Naive B cell (primary cell): ENCODE data around the gene SEC31A. TPM values are rescaled to one million over a fixed set of nuclear protein-coding genes. Genes with fewer than 3 reads are reported as not detected.

ENCODE experiments used
- ATAC-seq, 2 donors: fragments of 150-1000 bp; cut with Tn5 transposase; 2 replicates each; pipeline ENCODE4 v1.10.0; 2021; ENCODE audit warnings: low read depth in 2 of 2, mild to moderate bottlenecking in 2 of 2, moderate library complexity in 2 of 2
- DNase-seq: peaks from one replicate; pipeline ENCODE4 v3.0.0; 2022
- H3K27ac Mint-ChIP-seq, 6 donors: one replicate each; pipeline ENCODE4 v1.8.0; 2020 to 2022; ENCODE audit warnings: mild to moderate bottlenecking in 6 of 6, mixed read lengths in 6 of 6, moderate library complexity in 5 of 6, inconsistent platforms in 2 of 6
- H3K27me3 Mint-ChIP-seq, 3 donors: one replicate each; pipeline ENCODE4 v1.8.0; 2021 to 2022; ENCODE audit warnings: mixed read lengths in 3 of 3, mild to moderate bottlenecking in 1 of 3
- H3K36me3 Mint-ChIP-seq, 2 donors: one replicate each; pipeline ENCODE4 v1.8.0; 2020 to 2022; ENCODE audit warnings: mixed read lengths in 2 of 2, inconsistent platforms in 1 of 2, mild to moderate bottlenecking in 1 of 2
- H3K4me1 Mint-ChIP-seq, 3 donors: one replicate each; pipeline ENCODE4 v1.8.0; 2020 to 2022; ENCODE audit warnings: mixed read lengths in 3 of 3, inconsistent platforms in 1 of 3, mild to moderate bottlenecking in 1 of 3, moderate library complexity in 1 of 3
- H3K4me3 Mint-ChIP-seq, 8 donors: one replicate each; pipeline ENCODE4 v1.8.0; 2020 to 2022; ENCODE audit warnings: mild to moderate bottlenecking in 8 of 8, mixed read lengths in 8 of 8, moderate library complexity in 8 of 8, inconsistent platforms in 2 of 8
- H3K9me3 Mint-ChIP-seq, 7 donors: one replicate each; pipeline ENCODE4 v1.8.0; 2020 to 2022; ENCODE audit warnings: mixed read lengths in 7 of 7, mild to moderate bottlenecking in 5 of 7, inconsistent platforms in 2 of 7, moderate library complexity in 1 of 7
- polyA plus RNA-seq, 6 donors: library from polyadenylated mRNA; unstranded; fragments of 300-500 nt; fragmentation: Illumina TruSeq; gene quantifications; one replicate each; pipeline ENCODE4 v1.2.3, GENCODE V29; 2021; ENCODE audit warnings: low read depth in 6 of 6

The SEC31A gene
- polyA plus RNA-seq, 6 donors from 2014 or later = 131 to 183 (median 139) TPM

DNA sequence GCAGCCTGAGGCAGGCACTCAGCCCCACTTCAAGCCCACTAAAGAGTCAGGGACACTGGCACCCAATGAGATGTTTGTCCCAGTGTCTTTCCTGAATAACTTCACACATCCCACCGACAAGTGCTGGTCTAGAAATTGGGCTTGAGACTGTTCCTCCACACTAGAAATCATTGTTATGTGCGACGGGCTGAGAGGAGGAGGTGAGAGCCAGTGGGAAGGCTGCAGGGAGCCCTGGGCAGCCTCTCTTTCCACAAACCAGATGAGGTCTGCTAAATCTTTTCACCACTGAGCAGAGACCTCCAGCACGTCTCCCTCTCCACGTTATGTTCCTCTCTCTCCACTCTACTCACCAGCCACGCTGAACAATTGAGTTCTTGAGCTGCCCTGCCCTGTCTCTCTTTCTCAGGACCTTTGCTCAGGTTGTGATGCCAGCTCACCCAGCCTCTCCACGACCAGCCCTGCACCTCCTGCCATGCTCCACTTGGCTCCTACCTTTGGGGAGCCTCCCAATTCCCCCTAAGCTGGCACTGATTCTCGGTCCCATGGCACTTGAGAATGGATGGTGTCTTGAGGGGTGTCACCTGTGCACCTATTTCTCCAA lies 100.8 kb downstream of the SEC31A start:
- Mint-ChIP-seq H3K36me3 (no peaks in the 10 kb centered on the region), H3K27me3 (peaks cover 0 to 7% (median 0%) of the 10 kb centered on the region in 3 donors), H3K4me3 (no peak overlapping the region), H3K27ac (no peak overlapping the region), H3K9me3 (no peaks in the 10 kb centered on the region), H3K4me1 (peaks cover 0 to 2% (median 0%) of the 10 kb centered on the region in 3 donors)
- no peak for DNase-seq
- no peak for ATAC-seq

DNA sequence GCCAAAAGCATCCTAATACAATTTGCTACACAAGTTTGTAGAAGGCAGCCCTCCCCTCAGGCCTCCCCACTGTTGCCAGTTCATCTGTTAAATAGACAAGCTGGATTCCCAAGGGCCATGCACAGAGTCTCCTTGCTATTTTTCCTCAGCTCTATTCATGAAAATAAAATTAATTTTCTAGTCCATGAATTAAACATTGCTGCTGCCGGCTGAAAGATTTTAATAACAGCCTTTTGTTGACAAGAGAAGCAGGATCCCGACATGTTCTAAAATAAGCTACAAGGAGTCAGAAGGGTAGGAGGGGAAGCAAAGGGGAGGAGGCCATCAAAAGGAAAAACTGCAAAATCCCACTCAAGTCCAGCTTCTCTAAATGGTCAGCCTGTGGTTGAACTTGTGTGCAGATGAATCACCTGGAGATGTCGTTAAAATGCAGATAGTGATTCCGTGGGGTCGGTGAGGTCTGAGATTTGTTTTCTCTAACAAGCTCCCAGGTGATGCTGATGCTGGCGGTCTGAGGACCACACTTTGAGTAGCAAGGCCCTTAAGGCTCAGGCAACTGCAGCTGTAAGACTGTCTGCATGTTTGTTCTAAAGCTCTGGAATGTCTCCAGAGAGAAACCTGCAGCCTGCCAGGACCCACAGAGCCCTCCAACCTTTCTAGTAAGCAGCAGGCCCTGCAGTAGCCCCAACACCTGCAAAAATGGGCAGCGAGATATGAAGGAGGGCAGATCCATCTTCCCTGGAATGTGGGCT lies 101.8 kb downstream of the SEC31A start:
- DNase-seq (no peak), ATAC-seq (no peak)
- Mint-ChIP-seq H3K27ac (no peak overlapping the region), H3K36me3 (no peaks in the 10 kb centered on the region), H3K4me3 (no peak overlapping the region), H3K9me3 (no peaks in the 10 kb centered on the region), H3K4me1 (peaks cover 0 to 5% (median 0%) of the 10 kb centered on the region in 3 donors), H3K27me3 (peaks cover 0 to 6% (median 0%) of the 10 kb centered on the region in 3 donors)

DNA sequence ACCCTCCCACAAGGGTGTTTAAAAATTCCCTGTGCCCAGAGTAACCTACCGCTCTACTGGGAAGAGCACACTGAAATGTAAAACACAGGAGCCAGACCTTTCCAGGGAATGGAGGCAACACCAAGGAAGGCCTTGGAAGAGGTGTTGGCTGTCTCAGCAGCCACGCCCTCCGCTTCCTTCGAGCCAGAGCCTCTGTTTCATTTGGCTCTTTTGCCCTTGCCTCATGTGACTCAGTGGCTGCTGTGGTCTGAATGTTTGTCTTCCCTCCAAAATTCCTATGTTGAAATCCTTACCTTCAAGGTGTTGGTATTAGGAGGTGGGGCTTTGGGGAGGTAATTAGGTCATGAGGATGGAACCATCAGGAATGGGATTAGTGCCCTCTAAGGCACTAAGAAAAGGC lies 103.6 kb downstream of the SEC31A start:
- no peak for ATAC-seq
- Mint-ChIP-seq H3K27me3 (no peaks in the 10 kb centered on the region), H3K4me1 (peaks cover 0 to 5% (median 0%) of the 10 kb centered on the region in 3 donors), H3K27ac (no peak overlapping the region), H3K4me3 (no peak overlapping the region), H3K9me3 (no peaks in the 10 kb centered on the region), H3K36me3 (no peaks in the 10 kb centered on the region)
- no peak for DNase-seq

DNA sequence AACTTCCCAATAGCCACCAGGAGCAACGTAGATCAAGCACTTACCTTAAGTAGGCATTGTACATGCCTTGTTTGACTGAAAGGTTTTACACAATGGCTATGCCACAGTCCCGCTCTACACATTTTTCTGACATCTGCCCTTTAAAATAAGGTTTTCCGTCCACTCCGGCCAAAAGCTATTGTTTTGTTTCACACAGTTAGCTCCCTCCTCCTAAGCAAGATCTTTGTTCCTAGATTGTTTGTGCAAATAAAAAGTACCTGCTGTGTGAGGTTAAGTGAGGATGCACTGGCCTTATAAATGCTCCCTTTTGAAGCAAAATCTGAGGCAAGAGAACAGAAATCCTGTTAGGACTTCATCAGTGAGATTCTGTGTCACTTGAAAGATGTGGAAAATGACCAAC lies 104.1 kb downstream of the SEC31A start:
- H3K4me1 Mint-ChIP-seq = peaks cover 0 to 5% (median 0%) of the 10 kb centered on the region in 3 donors
- H3K36me3 Mint-ChIP-seq = no peaks in the 10 kb centered on the region
- no peaks in the 10 kb centered on the region for H3K27me3 Mint-ChIP-seq
- H3K4me3 Mint-ChIP-seq = no peak overlapping the region
- no peaks in the 10 kb centered on the region for H3K9me3 Mint-ChIP-seq
- no peak overlapping the region for H3K27ac Mint-ChIP-seq
- DNase-seq (no peak), ATAC-seq (no peak)

DNA sequence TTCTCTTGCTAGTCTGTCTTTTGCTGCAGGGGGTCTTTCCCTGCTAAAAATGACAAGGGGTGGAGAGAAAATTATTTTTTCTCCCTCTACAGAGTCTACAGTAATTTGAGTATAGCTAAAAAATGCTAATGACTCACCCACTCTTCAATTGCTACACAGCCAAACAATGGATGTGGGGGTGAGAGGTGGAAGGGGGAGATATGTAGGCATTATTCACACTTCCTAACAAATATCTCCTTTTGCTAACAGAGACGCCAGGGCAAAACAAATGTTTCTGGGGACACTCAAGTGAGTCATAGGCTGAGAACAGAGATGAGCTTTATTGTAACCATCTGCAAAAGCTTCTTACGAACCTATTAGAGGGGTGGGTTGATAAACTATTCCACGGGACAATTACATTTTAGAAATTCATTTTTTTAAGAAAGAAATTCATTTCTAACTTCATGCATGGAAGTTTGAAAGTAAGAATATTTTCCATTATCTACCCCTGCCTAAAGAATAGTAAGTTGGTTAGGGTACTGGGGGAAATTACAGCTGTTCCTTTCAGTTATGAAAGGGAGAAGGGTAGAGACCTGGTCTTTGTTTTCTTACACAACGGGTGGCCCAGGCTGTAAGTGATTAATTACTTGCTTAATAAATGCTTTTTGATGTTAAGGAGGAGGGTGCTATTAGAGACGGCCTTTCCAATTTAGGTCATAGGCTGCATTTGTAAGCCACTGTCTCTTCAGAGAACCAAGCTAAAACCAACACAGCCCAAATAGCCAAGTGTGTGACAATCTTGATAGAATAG lies 105.1 kb downstream of the SEC31A start:
- Mint-ChIP-seq H3K27ac (no peak overlapping the region), H3K36me3 (no peaks in the 10 kb centered on the region), H3K9me3 (no peaks in the 10 kb centered on the region), H3K4me3 (no peak overlapping the region), H3K27me3 (no peaks in the 10 kb centered on the region), H3K4me1 (peaks cover 0 to 5% (median 0%) of the 10 kb centered on the region in 3 donors)
- no peak for ATAC-seq
- DNase-seq = no peak

DNA sequence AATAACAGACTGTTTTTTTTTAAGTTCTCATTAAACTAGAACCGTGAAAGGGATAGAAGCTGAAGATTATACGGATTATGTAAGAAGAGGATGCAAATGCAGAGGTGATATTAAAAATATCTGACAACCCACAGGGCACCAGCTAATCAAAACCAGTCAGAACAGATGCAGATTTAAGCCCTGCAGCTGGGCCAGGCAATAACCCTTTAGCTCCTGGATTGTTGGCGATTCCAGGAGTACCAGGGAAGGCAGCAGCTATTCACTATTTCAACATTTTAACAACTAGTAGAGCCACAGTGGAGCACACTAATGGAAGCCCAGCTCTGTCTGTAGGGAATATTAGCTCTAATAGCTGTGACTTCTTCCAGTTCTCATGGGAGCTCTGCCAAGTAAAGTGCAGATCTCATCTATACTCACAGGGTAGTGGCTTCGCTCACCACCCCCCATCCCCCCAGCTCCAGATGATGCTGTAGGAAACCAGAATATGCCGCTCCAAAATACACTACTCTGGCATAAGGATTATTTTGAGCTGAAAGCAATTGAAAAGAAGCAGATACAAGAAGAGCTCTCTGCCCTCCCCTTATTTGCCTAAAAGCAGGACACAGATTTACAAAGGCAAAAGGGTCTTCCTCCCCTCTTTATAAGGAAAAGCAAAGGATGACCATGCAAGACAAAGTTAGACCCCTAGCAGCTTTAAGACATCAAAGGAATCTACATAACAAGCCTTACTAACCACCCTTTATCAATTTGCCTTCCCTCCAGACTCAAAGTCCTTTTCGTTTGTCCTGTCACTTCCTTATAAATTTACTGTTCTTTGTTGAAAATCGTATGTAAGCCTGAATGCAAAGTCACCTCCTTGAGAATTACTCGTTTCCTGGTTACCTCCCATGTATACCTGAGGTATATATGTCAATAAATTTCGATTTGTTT lies 106.0 kb downstream of the SEC31A start:
- no peak overlapping the region for H3K4me3 Mint-ChIP-seq
- no peaks in the 10 kb centered on the region for H3K27me3 Mint-ChIP-seq
- no peaks in the 10 kb centered on the region for H3K9me3 Mint-ChIP-seq
- no peak for ATAC-seq
- DNase-seq = no peak
- no peak overlapping the region for H3K27ac Mint-ChIP-seq
- H3K36me3 Mint-ChIP-seq = no peaks in the 10 kb centered on the region
- H3K4me1 Mint-ChIP-seq = peaks cover 0 to 5% (median 0%) of the 10 kb centered on the region in 3 donors

DNA sequence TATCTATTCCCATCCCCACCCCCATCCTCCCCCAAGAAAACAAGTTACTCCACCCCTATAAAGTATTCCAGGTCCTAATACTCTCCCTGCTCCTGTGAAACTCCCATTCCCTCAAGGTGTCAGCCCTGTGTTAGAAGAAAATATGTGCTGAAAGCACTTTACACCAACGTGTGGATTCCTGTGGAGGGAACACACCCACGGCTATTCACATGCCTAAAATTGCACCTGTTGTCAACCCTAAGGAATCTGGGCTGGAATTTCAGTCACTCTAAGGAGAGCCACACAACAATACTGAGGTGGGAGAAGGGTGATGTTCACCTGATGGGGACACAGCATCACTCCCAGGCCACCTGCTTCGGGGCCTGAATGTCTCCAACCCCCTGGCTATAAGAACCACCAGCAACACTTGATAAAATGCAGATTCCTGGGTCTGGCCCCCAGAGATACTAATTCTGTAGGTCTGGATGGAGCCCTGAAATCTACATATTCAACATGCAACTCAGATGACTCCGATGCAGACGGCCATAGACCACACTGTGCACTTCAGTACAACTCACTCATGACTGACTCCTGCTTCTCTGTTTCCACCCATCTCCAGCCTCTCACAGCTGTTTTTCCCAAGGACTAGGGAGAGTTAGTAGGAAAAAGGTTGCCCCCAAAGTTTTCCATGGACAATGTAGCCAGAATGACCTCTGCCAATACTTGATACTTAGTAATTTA lies 108.2 kb downstream of the SEC31A start:
- DNase-seq = no peak
- Mint-ChIP-seq H3K36me3 (no peaks in the 10 kb centered on the region), H3K4me1 (peaks cover 0 to 5% (median 0%) of the 10 kb centered on the region in 3 donors), H3K9me3 (peaks cover 0 to 2% (median 0%) of the 10 kb centered on the region in 7 donors), H3K4me3 (no peak overlapping the region), H3K27ac (peak overlapping the region in 1 of 6 donors; percentile 15), H3K27me3 (no peaks in the 10 kb centered on the region)
- ATAC-seq = no peak

DNA sequence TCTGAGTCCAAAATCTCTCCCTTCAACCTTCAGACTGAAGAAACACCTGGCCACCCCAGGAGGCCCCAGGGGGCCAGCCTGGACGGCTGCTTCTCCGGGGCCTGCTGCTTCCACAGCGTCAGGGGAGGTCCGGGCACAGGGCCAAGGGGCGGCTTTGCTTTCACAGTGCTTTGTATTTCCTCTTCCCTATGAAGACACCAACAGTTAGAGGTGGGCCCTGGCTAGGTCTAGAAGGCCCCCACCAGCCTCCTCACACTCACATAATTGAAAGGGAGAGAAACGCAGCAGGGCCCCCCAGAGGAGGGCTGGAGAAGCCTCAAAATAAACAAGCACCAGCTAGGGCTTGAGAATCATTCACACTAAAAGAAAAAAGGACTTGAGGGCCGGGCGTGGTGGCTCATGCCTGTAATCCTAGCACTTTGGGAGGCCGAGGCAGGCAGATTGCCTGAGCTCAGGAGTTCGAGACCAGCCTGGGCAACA lies 110.2 kb downstream of the SEC31A start:
- Mint-ChIP-seq H3K4me1 (peaks cover 0 to 5% (median 0%) of the 10 kb centered on the region in 3 donors), H3K36me3 (no peaks in the 10 kb centered on the region), H3K9me3 (peaks cover 0 to 2% (median 0%) of the 10 kb centered on the region in 7 donors), H3K4me3 (peak overlapping the region in 1 of 8 donors; percentile 12), H3K27me3 (no peaks in the 10 kb centered on the region), H3K27ac (no peak overlapping the region)
- no peak for DNase-seq
- no peak for ATAC-seq

DNA sequence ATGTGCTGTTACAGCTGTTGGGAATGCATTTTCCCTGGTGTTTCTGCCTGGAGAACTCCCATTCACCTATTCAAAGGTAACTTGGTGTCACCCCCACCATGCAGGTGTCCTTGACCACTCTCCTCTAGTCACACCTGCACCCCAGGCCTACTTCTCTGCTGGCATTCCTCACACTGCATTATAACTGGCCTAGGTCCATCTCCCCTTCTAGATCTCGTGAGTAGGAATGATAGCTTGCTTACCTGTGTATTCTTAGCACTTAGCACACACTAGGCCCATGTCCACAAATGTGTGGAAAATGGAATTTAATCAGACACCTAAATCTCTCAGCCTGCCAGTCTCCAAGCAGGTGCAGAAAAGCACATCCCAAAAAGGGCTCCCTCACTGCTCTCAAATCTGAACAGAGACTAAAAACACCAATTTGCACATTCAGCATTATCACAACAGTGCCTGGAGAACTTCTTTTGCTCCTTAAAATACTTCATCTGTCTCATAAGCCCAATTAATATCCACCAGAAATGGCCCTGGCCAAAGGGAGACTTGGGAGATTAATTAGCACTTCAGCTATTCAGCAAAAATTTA lies 110.7 kb downstream of the SEC31A start:
- peak overlapping the region in 1 of 6 donors; percentile 30 for H3K27ac Mint-ChIP-seq
- DNase-seq = no peak
- H3K9me3 Mint-ChIP-seq = peaks cover 0 to 2% (median 0%) of the 10 kb centered on the region in 7 donors
- no peak overlapping the region for H3K4me3 Mint-ChIP-seq
- peaks cover 0 to 4% (median 0%) of the 10 kb centered on the region in 3 donors for H3K4me1 Mint-ChIP-seq
- no peaks in the 10 kb centered on the region for H3K27me3 Mint-ChIP-seq
- ATAC-seq = no peak
- no peaks in the 10 kb centered on the region for H3K36me3 Mint-ChIP-seq

DNA sequence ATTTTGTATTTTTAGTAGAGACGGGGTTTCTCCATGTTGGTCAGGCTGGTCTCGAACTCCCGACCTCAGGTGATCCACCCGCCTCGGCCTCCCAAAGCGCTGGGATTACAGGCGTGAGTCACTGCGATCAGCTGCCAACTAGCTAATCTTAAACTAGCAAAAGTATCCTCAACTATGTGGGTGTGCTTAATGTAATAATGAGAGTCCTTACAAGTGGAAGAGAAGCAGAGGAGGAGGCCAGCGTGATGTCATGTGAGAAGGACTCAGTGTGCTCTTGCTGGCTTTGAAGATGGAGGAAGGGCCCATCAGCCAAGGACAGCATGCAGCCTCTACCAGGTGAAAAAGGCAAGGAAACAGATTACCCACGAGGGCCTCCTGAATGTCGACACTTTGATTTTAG lies 111.9 kb downstream of the SEC31A start:
- Mint-ChIP-seq H3K27me3 (no peaks in the 10 kb centered on the region), H3K36me3 (no peaks in the 10 kb centered on the region), H3K4me3 (no peak overlapping the region), H3K27ac (no peak overlapping the region), H3K4me1 (no peaks in the 10 kb centered on the region), H3K9me3 (peaks cover 0 to 2% (median 0%) of the 10 kb centered on the region in 7 donors)
- no peak for ATAC-seq
- DNase-seq = no peak

DNA sequence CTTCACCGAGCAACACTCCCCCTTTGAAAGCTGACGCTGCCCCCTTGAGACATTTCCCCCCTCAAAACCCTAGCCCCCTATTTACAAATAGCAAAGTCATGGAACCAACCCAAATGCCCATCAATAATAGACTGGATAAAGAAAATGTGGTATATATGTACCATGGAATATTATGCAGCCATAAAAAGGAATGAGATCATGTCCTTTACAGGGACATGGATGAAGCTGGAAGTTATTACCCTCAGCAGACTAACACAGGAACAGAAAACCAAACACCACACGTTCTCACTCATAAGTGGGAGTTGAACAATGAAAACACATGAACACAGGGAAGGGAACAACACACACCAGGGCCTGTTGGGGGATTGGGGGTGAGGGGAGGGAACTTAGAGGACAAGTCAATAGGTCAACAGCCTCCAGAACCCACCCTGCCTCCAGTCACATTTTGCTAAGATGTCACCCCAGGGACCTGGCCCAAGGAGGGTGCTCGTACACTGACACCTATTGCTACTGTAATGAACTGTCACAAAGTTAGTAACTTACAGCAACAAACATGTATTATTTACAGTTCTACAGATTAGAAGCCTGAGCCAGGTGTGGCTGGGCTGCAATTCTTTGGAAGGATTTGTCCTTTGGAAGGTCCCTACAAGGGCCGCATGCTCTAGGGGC lies 113.0 kb downstream of the SEC31A start:
- Mint-ChIP-seq H3K4me1 (no peaks in the 10 kb centered on the region), H3K9me3 (peaks cover 0 to 2% (median 0%) of the 10 kb centered on the region in 7 donors), H3K36me3 (no peaks in the 10 kb centered on the region), H3K27me3 (peaks cover 0 to 4% (median 0%) of the 10 kb centered on the region in 3 donors), H3K4me3 (no peak overlapping the region), H3K27ac (no peak overlapping the region)
- DNase-seq = no peak
- no peak for ATAC-seq
